CMK (cell line): ENCODE measurements around the gene ADAMTSL4.
A peak's percentile ranks its signal among the peaks of the same experiment; 100 is the strongest.
"Not testable (repeated sequence)": the region's sequence is repeated elsewhere in the genome, so short reads cannot be mapped to it uniquely, and the experiment has no call there.

ENCODE experiments used
- DNase-seq: peaks from one replicate; pipeline ENCODE4 v3.0.0-alpha.2; 2010; ENCODE audit warnings: low read depth

The ADAMTSL4 gene

DNA sequence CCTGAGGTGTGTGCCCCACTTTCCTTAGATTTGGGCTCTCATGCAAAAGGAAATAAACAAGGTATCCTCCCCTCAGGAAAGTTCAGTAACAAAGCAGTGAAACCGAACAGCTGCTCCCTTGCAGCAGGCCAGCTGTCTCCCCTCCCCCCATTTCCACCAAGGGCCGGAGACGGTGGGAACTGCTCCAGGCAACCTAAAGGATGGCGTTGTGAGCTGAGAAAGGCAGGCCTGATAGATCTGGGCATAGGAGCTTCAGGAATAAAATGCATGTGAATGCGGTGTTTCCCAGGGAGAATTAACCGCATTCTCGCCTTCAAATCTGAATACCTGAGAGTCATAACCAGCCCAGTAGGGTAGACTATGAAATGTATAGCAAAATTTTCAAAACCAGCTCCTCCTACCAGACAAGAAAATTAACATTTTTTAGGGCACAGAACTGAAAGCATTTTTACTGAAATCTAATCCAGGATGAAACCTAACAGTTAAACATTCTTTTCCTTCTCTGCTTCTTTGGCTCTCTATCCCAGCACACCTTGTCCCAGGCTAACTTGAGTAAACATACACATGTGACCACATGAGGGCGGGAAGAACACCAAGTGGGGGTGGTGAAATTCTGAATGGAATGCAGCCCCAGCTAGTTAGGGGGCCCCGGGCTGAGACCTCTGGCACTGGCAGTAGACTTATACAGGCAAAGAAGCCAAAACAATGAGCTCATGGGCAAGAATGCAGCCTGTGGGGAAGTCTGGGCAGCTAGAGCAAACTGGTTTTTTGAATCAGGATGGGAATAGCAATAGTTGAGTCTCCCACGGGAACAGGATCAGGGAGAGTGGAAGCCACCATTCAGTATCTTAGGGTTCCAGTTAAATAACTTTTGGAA, 18.7 kb downstream of the ADAMTSL4 start:
- no peak for DNase-seq

DNA sequence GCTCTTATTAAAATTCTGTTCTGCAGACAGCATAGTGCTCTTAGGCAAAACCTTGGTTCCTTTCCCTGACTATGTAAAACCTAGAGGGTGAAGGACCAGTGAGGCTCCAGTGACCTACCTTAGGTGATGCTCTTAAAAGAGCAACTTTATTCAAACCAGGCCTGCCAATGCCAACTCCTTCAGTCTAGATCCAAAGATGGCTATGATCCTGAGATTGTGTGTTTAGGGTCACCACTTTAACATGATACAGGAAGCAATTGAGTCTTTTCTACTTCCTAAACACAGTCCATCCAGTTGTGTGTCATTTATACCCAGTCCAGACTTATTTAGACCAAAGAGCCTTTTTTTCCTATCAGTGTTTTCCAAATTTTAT, 19.4 kb downstream of the ADAMTSL4 start:
- DNase-seq: no peak

DNA sequence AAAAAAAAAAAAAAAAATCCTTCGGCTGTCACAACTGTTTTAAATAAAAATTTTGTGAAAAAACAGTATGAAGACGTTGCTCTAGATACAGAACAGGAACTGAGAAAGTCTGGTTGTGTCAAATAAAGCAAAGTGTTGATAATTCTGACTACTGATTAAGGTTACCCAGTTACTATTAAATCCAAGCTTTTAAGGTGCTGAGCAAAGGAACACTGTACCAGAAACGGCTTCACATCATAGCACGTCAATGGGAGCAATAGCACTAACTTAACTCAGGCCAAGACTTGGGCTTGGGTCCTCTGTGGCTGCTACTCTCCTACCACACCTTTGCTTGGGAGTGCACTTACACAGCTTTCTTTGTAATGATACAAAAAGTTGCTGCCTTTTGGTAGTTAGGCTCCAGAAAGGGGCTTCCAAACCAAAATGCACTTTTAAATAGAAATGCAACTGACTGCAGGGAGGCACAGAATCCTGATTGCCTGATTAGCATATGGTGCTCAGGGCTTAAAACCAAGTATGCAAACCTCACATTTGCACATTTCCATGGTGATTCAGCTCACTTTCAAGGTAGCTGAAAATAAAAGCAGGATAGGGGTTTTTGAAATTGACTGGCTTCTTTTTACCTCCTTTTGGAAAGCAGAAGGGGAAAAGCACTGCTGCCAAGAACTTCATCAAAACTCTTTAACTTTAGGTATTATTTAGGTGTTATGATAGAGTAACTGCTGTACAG, 23.9 kb downstream of the ADAMTSL4 start:
- no peak for DNase-seq

DNA sequence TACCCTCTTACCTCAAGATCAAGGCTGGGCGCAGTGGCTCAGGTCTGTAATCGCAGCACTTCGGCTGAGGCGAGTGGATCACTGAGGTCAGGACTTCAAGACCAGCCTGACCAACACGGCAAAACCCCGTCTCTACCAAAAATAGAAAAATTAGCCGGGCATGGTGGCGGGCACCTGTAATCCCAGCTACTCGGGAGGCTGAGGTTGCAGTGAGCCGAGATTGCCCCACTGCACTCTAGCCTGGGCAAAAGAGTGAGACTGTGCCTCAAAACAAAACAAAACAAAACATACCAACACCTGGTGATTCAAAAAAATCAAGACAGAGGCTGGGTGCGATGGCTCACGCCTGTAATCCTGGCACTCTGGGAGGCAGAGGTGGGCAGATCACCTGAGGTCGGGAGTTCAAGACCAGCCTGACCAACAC, 24.5 kb downstream of the ADAMTSL4 start:
- DNase-seq: not testable (repeated sequence)

DNA sequence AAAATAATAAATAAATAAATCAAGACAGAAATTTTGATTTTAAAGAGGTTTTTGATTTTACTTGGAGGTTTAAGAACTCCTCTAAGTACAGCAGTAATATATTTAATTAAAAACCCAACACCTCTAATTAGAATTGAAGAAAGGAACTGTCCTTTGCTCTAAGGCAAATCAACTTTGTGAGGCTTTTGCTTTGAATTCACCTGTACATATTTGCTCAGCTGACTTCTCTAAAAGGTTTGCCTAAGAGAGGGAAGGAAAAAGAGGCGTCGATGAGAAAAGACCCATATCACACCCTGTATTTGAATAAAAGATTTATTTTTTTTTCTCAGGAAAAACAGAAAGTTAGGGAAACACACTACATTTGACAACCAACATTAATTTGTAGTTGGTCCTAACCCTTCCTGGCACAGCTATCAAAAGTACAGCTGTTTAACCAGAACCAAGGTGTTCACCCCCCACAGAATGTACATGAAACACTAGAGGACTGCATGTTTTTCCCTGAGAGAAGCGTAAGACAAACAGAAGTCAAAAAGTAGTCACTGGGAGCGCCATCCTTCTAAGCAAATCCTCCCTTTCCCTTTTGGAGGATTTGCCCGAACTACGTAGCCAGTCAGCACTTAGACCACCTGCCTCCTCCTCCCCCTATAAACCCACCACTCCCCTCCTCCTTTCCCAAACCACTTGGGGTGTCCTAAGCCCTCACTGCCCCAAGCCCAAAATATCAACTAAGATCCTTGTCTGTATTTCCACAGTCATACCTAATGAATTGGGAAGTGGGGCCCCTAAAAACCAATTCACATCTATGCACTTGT, 25.3 kb downstream of the ADAMTSL4 start:
- no peak for DNase-seq

DNA sequence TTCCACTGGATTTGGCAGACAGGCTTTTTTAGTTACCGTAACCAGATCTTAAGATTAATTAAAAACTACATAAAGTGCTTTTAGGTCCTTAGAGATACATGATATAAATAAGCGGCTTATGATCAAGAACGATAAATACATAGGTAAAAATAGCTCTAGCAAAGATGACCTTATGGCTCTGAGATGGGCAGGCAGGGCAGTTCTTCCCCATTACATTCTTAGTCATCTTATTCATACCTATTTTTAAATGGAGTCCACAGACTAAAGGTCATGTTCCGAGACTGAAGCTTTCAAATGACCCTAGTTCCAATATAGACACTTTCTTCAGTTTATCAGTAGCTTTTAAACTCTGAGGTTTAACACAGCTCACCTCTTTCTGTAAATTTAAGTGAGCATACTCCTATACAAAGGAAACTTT, 25.9 kb downstream of the ADAMTSL4 start:
- DNase-seq: no peak

DNA sequence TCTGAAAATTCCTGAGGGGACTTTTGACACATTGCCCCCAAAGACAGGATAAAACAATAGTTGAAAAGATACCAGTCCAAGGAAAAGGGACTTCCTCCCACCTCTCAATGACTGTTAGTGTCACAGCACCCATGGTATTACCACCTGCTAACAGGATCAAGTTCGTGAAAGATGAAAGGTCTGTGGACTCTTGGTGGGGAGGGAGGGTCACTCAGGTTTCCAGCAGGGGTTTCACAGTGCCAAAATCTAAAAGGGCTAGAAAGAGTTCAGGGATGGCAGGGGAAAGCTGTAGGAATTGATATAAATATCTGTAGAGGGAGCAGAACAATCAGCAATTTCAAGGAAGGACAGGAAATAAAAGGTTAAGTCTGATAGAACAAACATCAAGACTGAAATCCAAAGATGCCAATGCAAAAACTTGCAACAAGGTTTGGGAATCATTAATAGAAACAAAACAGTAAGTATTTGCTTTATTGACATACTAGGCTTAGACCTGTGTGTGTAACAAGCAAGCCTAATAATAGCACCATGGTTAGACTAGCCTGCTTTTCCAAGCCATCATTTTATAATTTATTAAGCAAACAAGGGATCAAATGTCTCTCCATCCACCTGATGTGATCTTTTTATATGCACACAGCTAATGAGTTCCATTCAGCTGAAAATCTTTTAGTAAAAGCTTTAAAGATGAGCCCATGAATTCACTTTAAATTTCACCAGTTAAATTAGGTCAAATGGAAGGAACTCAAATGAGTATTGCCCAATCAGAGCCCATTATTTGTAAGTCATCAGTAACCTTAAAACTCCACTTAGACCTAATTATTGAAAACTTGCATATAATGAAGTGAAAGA, 26.5 kb downstream of the ADAMTSL4 start:
- no peak for DNase-seq

DNA sequence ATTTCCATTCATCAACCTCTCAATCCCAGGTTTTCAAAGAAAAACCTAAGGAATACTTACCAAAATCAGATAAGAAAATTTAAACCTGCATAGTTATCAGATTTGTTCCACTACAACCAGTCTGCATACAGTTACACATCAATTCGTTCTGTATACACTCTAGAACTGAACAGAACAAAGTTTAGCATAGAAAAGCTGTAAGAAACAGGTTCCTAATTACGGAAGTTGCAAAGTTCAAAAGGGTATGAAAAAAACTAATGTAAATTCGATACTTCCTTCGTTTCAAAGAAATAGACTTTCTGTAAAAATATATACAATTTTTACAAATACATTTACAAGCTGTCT, 27.1 kb downstream of the ADAMTSL4 start:
- DNase-seq: no peak

DNA sequence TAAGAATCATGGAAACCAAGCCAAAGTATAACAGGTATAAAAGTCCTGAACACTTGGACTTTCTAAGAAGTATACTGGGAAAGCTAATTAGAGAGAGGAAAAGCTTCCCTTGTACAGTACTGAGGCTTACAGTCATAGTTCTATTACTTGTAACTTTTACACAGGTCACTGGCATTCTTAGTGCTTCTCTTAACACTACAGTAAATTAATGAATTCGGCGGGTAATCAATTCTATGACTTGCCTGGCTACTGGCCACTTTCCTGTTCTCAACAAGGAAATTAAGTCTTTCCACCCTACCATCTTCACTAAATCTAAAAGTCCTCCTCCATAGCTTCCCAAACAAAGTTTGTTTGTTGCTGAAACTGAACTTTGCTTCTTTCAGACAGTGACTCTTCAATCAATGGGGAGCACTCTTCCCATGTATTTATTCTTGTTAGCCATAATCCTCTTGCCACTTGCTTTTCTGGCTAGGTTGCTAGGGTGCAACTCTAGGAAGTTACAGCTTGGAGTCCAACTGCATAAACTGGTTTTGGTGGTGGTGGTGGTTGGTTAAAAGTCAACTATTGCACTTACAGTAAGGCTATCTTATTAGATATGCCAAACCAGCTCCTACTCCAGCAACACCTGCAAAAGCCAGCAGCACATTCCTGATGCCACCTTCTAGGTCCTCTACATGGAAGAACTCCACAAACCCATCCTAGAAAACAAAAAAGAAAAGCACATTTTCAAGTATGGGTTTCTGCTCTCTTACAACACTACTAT, 27.8 kb downstream of the ADAMTSL4 start:
- DNase-seq: no peak

DNA sequence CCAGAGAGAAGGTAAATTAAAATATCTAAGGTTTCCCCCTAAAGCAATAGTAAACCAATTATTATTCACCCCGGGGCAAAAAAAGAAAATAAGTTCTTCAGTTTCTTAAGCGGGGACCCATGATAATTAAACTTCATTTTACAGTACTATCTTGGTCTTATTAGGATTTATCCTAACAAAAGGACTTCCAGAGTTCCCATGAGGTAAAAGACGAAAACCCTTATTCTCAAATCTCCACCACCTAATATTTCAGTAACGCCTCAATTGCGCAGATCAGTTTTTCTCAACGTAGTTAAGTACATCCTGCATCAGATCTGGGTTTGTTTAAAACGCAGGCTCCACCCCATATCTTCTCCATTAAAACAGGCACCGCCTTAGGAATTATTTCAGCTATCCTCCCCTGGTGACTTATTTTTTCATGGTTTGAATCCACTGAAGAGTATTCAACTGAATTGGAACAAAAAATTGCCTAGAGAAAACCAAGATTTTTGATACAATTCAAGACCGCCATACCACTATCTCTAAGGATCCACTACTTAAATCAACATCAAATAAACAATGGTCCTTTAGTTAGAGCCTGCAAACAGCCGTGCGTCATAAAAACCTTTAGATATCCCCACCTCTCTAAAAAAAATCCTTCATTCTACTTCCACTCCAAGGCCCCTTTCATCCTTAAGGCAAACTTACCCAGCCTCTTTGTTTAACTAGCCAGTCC, 28.5 kb downstream of the ADAMTSL4 start:
- DNase-seq: no peak

DNA sequence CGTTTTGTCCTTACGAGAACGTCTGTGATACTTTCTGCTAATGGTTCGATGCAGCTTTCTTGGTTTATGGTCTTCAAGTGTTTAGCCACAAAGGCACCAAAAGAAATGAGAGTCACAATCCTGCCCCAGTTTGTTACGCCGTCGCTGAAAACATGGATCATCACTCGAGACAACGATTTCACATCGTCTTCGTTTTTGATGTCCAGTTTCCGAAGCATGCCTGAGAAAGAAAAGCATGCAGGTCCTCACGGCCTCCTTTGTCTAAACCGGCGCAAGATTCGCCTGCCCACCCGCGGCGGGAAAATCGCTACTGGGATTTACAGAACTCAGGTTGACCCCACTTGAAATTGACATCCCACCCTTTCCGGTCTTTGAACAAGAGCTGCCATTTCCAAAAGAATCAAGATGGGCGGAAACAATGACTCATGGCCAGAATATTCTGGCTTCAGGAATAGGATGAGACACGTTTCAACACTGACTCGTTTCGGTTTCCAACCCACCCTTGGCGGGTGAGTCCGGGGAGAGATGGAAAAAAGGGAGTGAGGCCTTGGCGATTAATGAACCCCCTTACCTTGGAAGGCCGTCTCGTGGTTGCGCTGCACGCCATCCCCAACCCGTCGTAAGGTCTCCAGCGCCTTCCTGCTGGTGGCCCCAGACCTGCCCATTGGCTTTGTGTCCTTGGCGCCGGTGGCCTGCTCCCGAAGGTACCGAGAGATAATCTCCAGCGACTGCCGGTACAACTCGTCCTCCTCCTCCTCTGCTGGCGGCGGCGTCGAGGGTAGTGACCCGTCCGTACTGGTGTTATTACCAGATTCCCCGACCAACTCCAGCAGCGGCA, 29.3 kb downstream of the ADAMTSL4 start:
- no peak for DNase-seq

DNA sequence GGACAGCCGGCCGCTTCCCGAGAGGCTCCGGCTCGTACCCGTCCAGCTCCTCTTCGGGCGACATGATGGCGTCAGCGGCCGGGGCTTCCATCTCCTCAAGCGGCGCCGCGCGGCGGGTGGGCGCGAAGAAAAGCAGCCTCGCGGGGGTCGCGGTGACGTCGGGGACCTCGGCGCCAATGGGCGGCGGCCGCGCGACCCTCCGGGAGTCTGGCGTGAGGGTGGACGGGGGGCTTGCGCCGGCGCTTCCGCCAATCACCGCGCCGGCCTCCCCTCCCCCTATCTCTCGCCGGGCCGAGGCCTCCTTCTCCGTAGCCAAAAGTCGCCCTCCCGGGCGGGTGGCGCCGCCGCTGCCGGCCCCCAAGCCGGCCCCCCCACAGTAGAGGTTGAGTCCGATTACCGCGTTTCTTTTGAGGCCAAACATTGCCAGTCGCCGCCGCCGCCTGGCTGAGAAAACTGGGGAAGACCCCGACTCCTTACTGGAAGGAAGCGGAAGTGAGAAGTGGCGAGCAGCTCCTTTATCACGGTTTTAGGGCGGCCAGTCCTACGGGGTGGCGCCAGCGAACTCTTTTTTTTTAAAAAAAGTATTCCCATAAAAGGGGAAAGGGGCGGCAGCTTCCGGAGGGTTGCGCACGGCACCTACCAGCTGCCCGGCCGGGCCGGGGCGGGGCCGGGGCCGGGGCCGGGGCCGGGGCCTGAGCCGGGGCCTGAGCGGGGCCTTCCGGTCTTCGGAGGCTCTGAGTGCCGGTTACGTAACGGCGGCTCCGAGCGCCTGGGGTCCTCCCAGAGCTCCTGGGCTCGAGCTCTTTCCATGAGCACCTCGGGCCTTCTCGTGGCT, 30.1 kb downstream of the ADAMTSL4 start, which contains the start of gene MCL1:
Gene MCL1, minus strand, starts transcription at position 501 of the 835 bp plus-strand sequence. Its CDS starts 80 bp downstream, at position 421.
- DNase-seq: peak; percentile 90

DNA sequence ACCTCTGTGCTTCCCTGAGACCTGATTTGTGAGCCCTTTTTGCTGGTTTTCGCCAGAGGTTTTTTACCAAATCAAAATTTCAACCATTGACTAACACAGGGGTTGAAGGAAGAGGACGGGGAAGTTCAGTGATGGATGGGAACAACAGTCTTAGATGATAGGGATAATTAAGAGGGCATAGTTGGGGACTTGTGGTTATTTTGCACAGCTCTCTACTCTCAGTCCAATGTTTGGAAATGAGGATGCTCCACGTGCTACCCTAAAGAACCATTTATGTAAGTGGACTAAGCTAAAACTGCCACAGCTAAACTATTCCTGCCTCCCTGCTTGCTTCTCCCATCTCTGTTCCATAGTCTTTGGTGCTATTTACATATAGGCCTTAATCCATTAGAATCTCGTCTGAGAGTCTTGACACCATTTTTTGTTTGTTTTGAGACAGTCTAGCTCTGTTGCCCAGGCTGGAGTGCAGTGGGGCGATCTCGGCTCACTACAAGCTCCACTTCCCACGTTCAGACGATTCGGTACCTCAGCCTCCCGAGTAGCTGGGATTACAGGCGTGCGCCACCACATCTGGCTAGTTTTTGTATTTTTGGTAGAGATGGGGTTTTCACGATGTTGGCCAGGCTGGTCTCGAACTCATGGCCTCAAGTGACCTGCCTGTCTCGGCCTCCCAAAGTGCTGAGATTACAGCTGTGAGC, 30.9 kb downstream of the ADAMTSL4 start:
- DNase-seq: no peak

DNA sequence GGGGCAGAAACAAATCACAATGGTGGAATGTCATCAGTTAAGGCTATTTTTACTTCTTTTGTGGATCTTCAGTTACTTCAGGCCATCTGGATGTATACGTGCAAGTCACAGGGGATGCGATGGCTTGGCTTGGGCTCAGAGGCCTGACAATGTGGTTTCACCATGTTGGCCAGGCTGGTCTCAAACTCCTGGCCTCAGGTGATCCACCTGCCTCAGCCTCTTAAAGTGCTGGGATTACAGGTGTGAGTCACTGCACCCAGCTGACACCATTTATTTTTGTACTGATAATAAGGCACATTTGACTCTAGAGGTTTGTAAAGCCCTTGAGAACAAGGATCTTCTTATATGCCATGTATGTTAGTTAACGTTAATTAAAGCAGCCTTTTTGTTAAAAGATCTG, 31.8 kb downstream of the ADAMTSL4 start:
- not testable (repeated sequence) for DNase-seq

DNA sequence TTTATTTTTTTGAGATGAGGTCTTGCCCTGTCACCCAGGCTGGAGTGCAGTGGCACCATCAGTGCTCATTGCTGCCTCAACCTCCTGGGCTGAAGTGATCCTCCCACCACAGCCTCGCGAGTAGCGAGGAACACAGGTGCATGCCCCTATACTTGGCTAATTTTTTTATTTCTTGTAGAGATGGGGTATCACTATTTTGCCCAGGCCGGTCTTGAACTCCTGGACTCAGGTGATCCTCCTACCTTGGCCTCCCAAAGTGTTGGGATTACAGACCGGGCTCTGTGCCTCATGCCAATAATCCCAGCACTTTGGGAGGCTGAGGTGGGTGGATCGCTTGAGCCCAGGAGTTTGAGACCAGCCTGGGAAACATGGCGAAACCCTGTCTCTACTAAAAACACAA, 32.2 kb downstream of the ADAMTSL4 start:
- not testable (repeated sequence) for DNase-seq

DNA sequence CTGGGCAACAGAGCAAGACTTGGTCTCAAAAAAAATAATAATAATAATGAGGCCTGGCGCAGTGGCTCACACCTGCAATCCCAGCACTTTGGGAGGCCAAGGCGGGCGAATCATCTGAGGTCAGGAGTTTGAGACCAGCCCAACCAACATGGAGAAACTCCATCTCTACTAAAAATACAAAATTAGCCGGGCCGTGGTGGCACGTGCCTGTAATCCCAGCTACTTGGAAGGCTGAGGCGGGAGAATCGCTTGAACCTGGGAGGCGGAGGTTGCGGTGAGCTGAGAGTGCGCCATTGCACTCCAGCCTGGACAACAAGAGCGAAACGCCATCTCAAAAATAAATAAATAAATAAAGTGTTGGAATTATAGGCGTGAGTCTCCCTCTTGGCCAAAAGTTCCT, 32.8 kb downstream of the ADAMTSL4 start:
- DNase-seq: not testable (repeated sequence)

DNA sequence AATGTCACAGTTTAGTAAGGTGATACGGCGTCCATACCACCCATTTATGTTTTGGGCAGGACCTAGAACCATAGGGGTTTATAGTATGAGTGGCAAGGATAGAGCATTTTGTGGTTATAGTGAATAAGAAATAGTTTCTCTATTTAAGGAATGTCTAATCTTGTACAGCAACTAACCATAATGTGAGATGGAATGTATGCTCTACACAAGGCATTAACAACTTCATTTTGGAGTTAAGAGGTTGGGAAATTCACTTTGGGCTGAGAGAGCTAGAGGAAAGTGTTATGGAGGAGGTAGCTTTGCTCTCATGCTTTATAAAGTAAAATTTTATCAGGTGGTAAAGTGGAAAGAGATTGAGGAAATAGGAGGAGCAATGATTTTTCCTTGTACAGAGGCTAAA, 33.2 kb downstream of the ADAMTSL4 start:
- DNase-seq: no peak
